ENCODE measurements around the gene G6PC2. TPM values are rescaled to one million over a fixed set of nuclear protein-coding genes. Genes with fewer than 3 reads are reported as not detected.

Gene G6PC2
- total and polyA plus RNA-seq, 10 of the 15 experiments (the other 5 are each of a cell fraction or from before 2014, with no cell fraction given): not detected

- Histone ChIP-seq H3K36me3 (ENCODE audit: control insufficient read depth in 2 of 2, insufficient read depth in 2 of 2, low read length in 1 of 2) (no peaks in the 10 kb centered on the region), H2AFZ (ENCODE audit: control insufficient read depth, low read depth, low read length) (no peak overlapping the region), H3K4me1 (ENCODE audit: control insufficient read depth, insufficient read depth, low read length) (no peaks in the 10 kb centered on the region), H3K79me2 (ENCODE audit: control insufficient read depth, insufficient read depth, low read length) (no peaks in the 10 kb centered on the region), H4K20me1 (ENCODE audit: control insufficient read depth, insufficient read depth) (no peaks in the 10 kb centered on the region), H3K9ac (ENCODE audit: control insufficient read depth, insufficient read depth, low read length) (no peak overlapping the region), H3K27me3 (replicated peaks in 1 of 2; ENCODE audit: control insufficient read depth in 2 of 2, insufficient read depth in 2 of 2, low read length in 1 of 2) (0 out of 4 replicates have a peak, but pooled peaks cover 0 to 2% of the 10 kb centered on the region in 2 experiments), H3K4me3 (no peak overlapping the region), H3K9me3 (replicated peaks; ENCODE audit: control insufficient read depth, insufficient read depth, low read length) (no peaks in the 10 kb centered on the region), H3K4me2 (ENCODE audit: control insufficient read depth, insufficient read depth) (no peak overlapping the region), H3K27ac (ENCODE audit: control insufficient read depth, insufficient read depth) (no peak overlapping the region)
- ChIA-PET SMC1A (ENCODE audit: uncharacterized antibody, unreplicated experiment) (no interaction called here), CTCF (interaction anchor here (1.0 to 2.2 kb wide), 4 partner anchors 17 to 35 kb away, joined by 3 to 5 read pairs (median 4); no protein-coding TSS in a partner anchor), RAD21 (ENCODE audit: unreplicated experiment) (no interaction called here), POLR2A (no interaction called here)
- FAIRE-seq: no peak
- intact Hi-C loops (cut with micrococcal nuclease; ENCODE audit: unreplicated experiment): no loop called here
- WGBS (ENCODE audit: insufficient coverage, insufficient replicate concordance, low lambda C conversion rate, missing lambda C conversion rate): 63% methylated on average over 3 of the region's 3 CpGs
- BruUV-seq (replicated peaks): no TSS peak
- DNase-seq (ENCODE audit: low read depth, low spot score): no peak
- ATAC-seq: no peak
- in situ Hi-C loops (cut with MboI): no loop called here
- TF ChIP-seq NR2C1 (IDR thresholded peaks at IDR 0.05) (no peak), ZBTB11 (CRISPR knock-in tag; IDR thresholded peaks at IDR 0.05) (no peak), ZBTB40 (IDR thresholded peaks at IDR 0.05; ENCODE audit: borderline replicate concordance) (no peak), SMC3 (IDR thresholded peaks at IDR 0.05; ENCODE audit: borderline replicate concordance, low read length) (no peak), HSF1 (IDR thresholded peaks at IDR 0.05; ENCODE audit: low read depth, low read length) (no peak), PRDM15 (CRISPR knock-in tag; IDR thresholded peaks at IDR 0.05) (no peak)
Observed at GRCh38 chr2:168944065-168944464, 43.0 kb downstream of the G6PC2 start.
